ENCODE measurements around the gene TUBB2B. TPM values are rescaled to one million over a fixed set of nuclear protein-coding genes. Genes with fewer than 3 reads are reported as not detected.
"Not testable (repeated sequence)": the region's sequence is repeated elsewhere in the genome, so short reads cannot be mapped to it uniquely, and the experiment has no call there.

Gene TUBB2B
- total RNA-seq, 2 experiments from 2014 or later = 0.27 TPM; not detected in 1

GRCh38 chr6:3247255-3248146 lies 20.0 kb upstream of the TUBB2B start:
- Histone ChIP-seq H3K79me2 (ENCODE audit: insufficient read depth, low read depth, low read length) (no peaks in the 10 kb centered on the region), H3K4me3 (ENCODE audit: low read depth, low read length, poor library complexity, severe bottlenecking) (no peak overlapping the region), H3K4me1 (ENCODE audit: insufficient read depth, low read length, poor library complexity, severe bottlenecking) (no peaks in the 10 kb centered on the region), H2AFZ (ENCODE audit: low read length) (no peak overlapping the region), H3K4me2 (ENCODE audit: low read length) (no peak overlapping the region), H3K9me3 (ENCODE audit: low read length) (no peaks in the 10 kb centered on the region), H3K9me2 (ENCODE audit: insufficient read depth, low read length) (no peaks in the 10 kb centered on the region), H4K20me1 (ENCODE audit: insufficient read depth, low read length) (no peaks in the 10 kb centered on the region), H3K36me3 (ENCODE audit: insufficient read depth, low read length) (no peaks in the 10 kb centered on the region), H3K27ac (ENCODE audit: low read depth, low read length, poor library complexity, severe bottlenecking) (no peak overlapping the region)
- intact Hi-C loops (cut with micrococcal nuclease; ENCODE audit: unreplicated experiment) = no loop called here
- DNase-seq (ENCODE audit: low spot score) = no peak
- ChIA-PET CTCF (ENCODE audit: unreplicated experiment) (interaction anchor here (0.7 to 1.5 kb wide), 2 partner anchors 122 to 128 kb away, joined by 3 read pairs; no protein-coding TSS in a partner anchor), POLR2A (interaction anchor here (1.7 kb wide), 1 partner anchor 71 kb away, joined by 4 read pairs; no protein-coding TSS in a partner anchor)
- no peak for TF ChIP-seq EZH2phosphoT487 (IDR thresholded peaks at IDR 0.05; ENCODE audit: borderline replicate concordance, low read depth, low read length)
- no peak for TF ChIP-seq CTCF (conservative IDR thresholded peaks at IDR 0.05; ENCODE audit: low read length)
- no TSS peak for BruUV-seq (replicated peaks)

- no peak for DNase-seq (ENCODE audit: low spot score)
- H4K20me1 ChIP-seq (ENCODE audit: insufficient read depth, low read length) = no peaks in the 10 kb centered on the region
- H3K79me2 ChIP-seq (ENCODE audit: insufficient read depth, low read depth, low read length) = no peaks in the 10 kb centered on the region
- intact Hi-C loops (cut with micrococcal nuclease; ENCODE audit: unreplicated experiment) = no loop called here
- no peaks in the 10 kb centered on the region for H3K4me1 ChIP-seq (ENCODE audit: insufficient read depth, low read length, poor library complexity, severe bottlenecking)
- H3K9me3 ChIP-seq (ENCODE audit: low read length) = no peaks in the 10 kb centered on the region
- POLR2A ChIA-PET = no interaction called here
- CTCF ChIA-PET (ENCODE audit: unreplicated experiment) = no interaction called here
- no peak overlapping the region for H3K27ac ChIP-seq (ENCODE audit: low read depth, low read length, poor library complexity, severe bottlenecking)
- H3K4me2 ChIP-seq (ENCODE audit: low read length) = no peak overlapping the region
- TF ChIP-seq EZH2phosphoT487 (IDR thresholded peaks at IDR 0.05; ENCODE audit: borderline replicate concordance, low read depth, low read length) = no peak
- no peak overlapping the region for H2AFZ ChIP-seq (ENCODE audit: low read length)
- H3K4me3 ChIP-seq (ENCODE audit: low read depth, low read length, poor library complexity, severe bottlenecking) = no peak overlapping the region
- no peaks in the 10 kb centered on the region for H3K9me2 ChIP-seq (ENCODE audit: insufficient read depth, low read length)
- BruUV-seq (replicated peaks) = no TSS peak
- H3K36me3 ChIP-seq (ENCODE audit: insufficient read depth, low read length) = no peaks in the 10 kb centered on the region
Measured at GRCh38 chr6:3245216-3245615, 17.8 kb upstream of the TUBB2B start.

- H3K4me1 ChIP-seq (ENCODE audit: insufficient read depth, low read length, poor library complexity, severe bottlenecking); DNase-seq (ENCODE audit: low spot score); H3K9me2 ChIP-seq (ENCODE audit: insufficient read depth, low read length); H3K9me3 ChIP-seq (ENCODE audit: low read length); H2AFZ ChIP-seq (ENCODE audit: low read length); intact Hi-C loops (cut with micrococcal nuclease; ENCODE audit: unreplicated experiment); H3K36me3 ChIP-seq (ENCODE audit: insufficient read depth, low read length); BruUV-seq (replicated peaks); H4K20me1 ChIP-seq (ENCODE audit: insufficient read depth, low read length); H3K4me2 ChIP-seq (ENCODE audit: low read length); CTCF ChIA-PET (ENCODE audit: unreplicated experiment); H3K27ac ChIP-seq (ENCODE audit: low read depth, low read length, poor library complexity, severe bottlenecking); H3K4me3 ChIP-seq (ENCODE audit: low read depth, low read length, poor library complexity, severe bottlenecking); H3K79me2 ChIP-seq (ENCODE audit: insufficient read depth, low read depth, low read length): not testable (repeated sequence)
- POLR2A ChIA-PET = interaction anchor here (0.8 kb wide), 1 partner anchor 1595 kb away, joined by 4 read pairs; no protein-coding TSS in a partner anchor
Measured at GRCh38 chr6:3244832-3245161, 17.3 kb upstream of the TUBB2B start.

Data from OCI-LY7 (cell line).